HG02798 (cell line): ENCODE measurements around the gene MAPKAPK2.

Source experiments
- ATAC-seq: cut with Tn5 transposase; IDR thresholded peaks from one replicate; pipeline ENCODE4 v1.9.1; 2021; ENCODE audit warnings: mild to moderate bottlenecking; ENCODE audit not compliant: unreplicated experiment, poor library complexity

The MAPKAPK2 gene

GRCh38 chr1:206681359-206681758, 3.3 kb upstream of the MAPKAPK2 start:
- no peak for ATAC-seq

- no peak for ATAC-seq
Observed at GRCh38 chr1:206682111-206682510, 2.6 kb upstream of the MAPKAPK2 start.

GRCh38 chr1:206683313-206683712, 1.4 kb upstream of the MAPKAPK2 start:
- no peak for ATAC-seq

- ATAC-seq: no peak
Observed at GRCh38 chr1:206684003-206684402, 702 bp upstream of the MAPKAPK2 start.

- ATAC-seq: peak; percentile 25
Observed at GRCh38 chr1:206685334-206685768, 646 bp downstream of the MAPKAPK2 start.

GRCh38 chr1:206685769-206686477, 1.2 kb downstream of the MAPKAPK2 start:
- ATAC-seq: peak; percentile 14

- ATAC-seq: peak; percentile 23
Observed at GRCh38 chr1:206686478-206687249, 2.0 kb downstream of the MAPKAPK2 start.

- ATAC-seq: no peak
Observed at GRCh38 chr1:206687251-206687914, 2.7 kb downstream of the MAPKAPK2 start.

GRCh38 chr1:206687915-206688442, 3.3 kb downstream of the MAPKAPK2 start:
- ATAC-seq: no peak

GRCh38 chr1:206690516-206690915, 5.8 kb downstream of the MAPKAPK2 start:
- no peak for ATAC-seq

GRCh38 chr1:206691604-206692003, 6.9 kb downstream of the MAPKAPK2 start:
- no peak for ATAC-seq

GRCh38 chr1:206693029-206693428, 8.3 kb downstream of the MAPKAPK2 start:
- no peak for ATAC-seq

GRCh38 chr1:206693592-206693991, 8.9 kb downstream of the MAPKAPK2 start:
- no peak for ATAC-seq

- ATAC-seq: no peak
Observed at GRCh38 chr1:206694171-206695124, 9.7 kb downstream of the MAPKAPK2 start.

- no peak for ATAC-seq
Observed at GRCh38 chr1:206695733-206696132, 11.0 kb downstream of the MAPKAPK2 start.

GRCh38 chr1:206696812-206697585, 12.3 kb downstream of the MAPKAPK2 start:
- ATAC-seq: no peak

- no peak for ATAC-seq
Observed at GRCh38 chr1:206698011-206698410, 13.3 kb downstream of the MAPKAPK2 start.

- no peak for ATAC-seq
Observed at GRCh38 chr1:206699000-206699586, 14.4 kb downstream of the MAPKAPK2 start.

GRCh38 chr1:206699626-206700025, 14.9 kb downstream of the MAPKAPK2 start:
- ATAC-seq: no peak
